ENCODE results near the gene UFD1.

The UFD1 gene

GRCh38 chr22:19400881-19401280, 78.1 kb downstream of the UFD1 start:
- H3K4me3 ChIP-seq (ENCODE audit: insufficient read depth, low read depth, low read length, poor library complexity, severe bottlenecking), result no peak overlapping the region
- H3K27me3 ChIP-seq (replicated peaks; ENCODE audit: control insufficient read depth, insufficient read depth, low read length, poor library complexity, severe bottlenecking), result no peaks in the 10 kb centered on the region
- H3K9me3 ChIP-seq (ENCODE audit: control insufficient read depth, low read length), result no peaks in the 10 kb centered on the region
- no peak overlapping the region for H3K27ac ChIP-seq (ENCODE audit: insufficient read depth, low read length, poor library complexity, severe bottlenecking)
- no peaks in the 10 kb centered on the region for H3K4me1 ChIP-seq (ENCODE audit: control insufficient read depth, insufficient read depth, low read length, poor library complexity, severe bottlenecking)
- no peak for DNase-seq
- H3K36me3 ChIP-seq (ENCODE audit: control insufficient read depth, insufficient read depth, low read length), result peaks cover 33% of the 10 kb centered on the region
